Mesendoderm (in vitro differentiated cells): ENCODE measurements around the gene TCP11L1.

Experiments used
- DNase-seq: peaks from one replicate; pipeline ENCODE4 v3.0.0; 2013
- H2AK5ac ChIP-seq: 2 replicates; pipeline ENCODE4 v1.6.1; 2013; ENCODE audit warnings: low read length, inconsistent platforms
- H2BK120ac ChIP-seq: 2 replicates; pipeline ENCODE4 v1.6.1; 2013; ENCODE audit warnings: low read depth, mild to moderate bottlenecking, low read length, moderate library complexity, mixed read lengths
- H2BK15ac ChIP-seq: replicated peaks from 2 replicates; pipeline ENCODE4 v1.6.1; 2013; ENCODE audit warnings: low read depth, mild to moderate bottlenecking, moderate library complexity
- H2BK5ac ChIP-seq: 2 replicates; pipeline ENCODE4 v1.6.1; 2013; ENCODE audit warnings: low read length, inconsistent platforms
- H3K18ac ChIP-seq: 2 replicates; pipeline ENCODE4 v1.6.1; 2013; ENCODE audit warnings: mild to moderate bottlenecking, low read length, mixed read lengths
- H3K23ac ChIP-seq: one replicate; pipeline ENCODE4 v1.6.1; 2013; ENCODE audit warnings: low read length
- H3K27ac ChIP-seq: 2 replicates; pipeline ENCODE4 v1.5.1; 2013; ENCODE audit warnings: low read depth, mild to moderate bottlenecking, inconsistent platforms, low read length, moderate library complexity
- H3K27me3 ChIP-seq: 2 replicates; pipeline ENCODE4 v1.6.1; 2013; ENCODE audit warnings: low read length, control low read depth, mild to moderate bottlenecking, inconsistent platforms; ENCODE audit not compliant: insufficient read depth, poor library complexity
- H3K36me3 ChIP-seq: 2 replicates; pipeline ENCODE4 v1.6.1; 2013; ENCODE audit warnings: low read length, inconsistent platforms; ENCODE audit not compliant: control insufficient read depth, insufficient read depth
- H3K4ac ChIP-seq: one replicate; pipeline ENCODE4 v1.6.1; 2013; ENCODE audit warnings: low read depth, mild to moderate bottlenecking, low read length, moderate library complexity
- H3K4me1 ChIP-seq: 2 replicates; pipeline ENCODE4 v1.6.1; 2013; ENCODE audit warnings: low read depth, low read length, inconsistent platforms; ENCODE audit not compliant: control insufficient read depth
- H3K4me2 ChIP-seq: 2 replicates; pipeline ENCODE4 v1.6.1; 2013; ENCODE audit warnings: low read length
- H3K4me3 ChIP-seq: 2 replicates; pipeline ENCODE4 v1.5.1; 2013; ENCODE audit warnings: mild to moderate bottlenecking, low read length
- H3K56ac ChIP-seq: one replicate; pipeline ENCODE4 v1.6.1; 2013; ENCODE audit warnings: low read length
- H3K79me1 ChIP-seq: 2 replicates; pipeline ENCODE4 v1.6.1; 2013; ENCODE audit warnings: low read length, inconsistent platforms
- H3K79me2 ChIP-seq: 2 replicates; pipeline ENCODE4 v1.6.1; 2013; ENCODE audit warnings: mild to moderate bottlenecking, low read length; ENCODE audit not compliant: control insufficient read depth, insufficient read depth
- H3K9ac ChIP-seq: 2 replicates; pipeline ENCODE4 v1.6.1; 2013; ENCODE audit warnings: low read length, inconsistent platforms
- H4K5ac ChIP-seq: one replicate; pipeline ENCODE4 v1.6.1; 2013; ENCODE audit warnings: low read length
- H4K8ac ChIP-seq: one replicate; pipeline ENCODE4 v1.6.1; 2013; ENCODE audit warnings: low read depth, mild to moderate bottlenecking, control low read depth, low read length, moderate library complexity
- WGBS: extraction: QIAGEN DNeasy Blood & Tissue Kit; methylation state at CpG from one replicate; pipeline ENCODE4 v1.1.7; 2013; ENCODE audit warnings: low lambda C conversion rate, missing lambda C conversion rate; ENCODE audit not compliant: insufficient coverage; ENCODE audit errors: extremely low coverage; 5-methylcytosine and 5-hydroxymethylcytosine counted together

TCP11L1 gene

DNA sequence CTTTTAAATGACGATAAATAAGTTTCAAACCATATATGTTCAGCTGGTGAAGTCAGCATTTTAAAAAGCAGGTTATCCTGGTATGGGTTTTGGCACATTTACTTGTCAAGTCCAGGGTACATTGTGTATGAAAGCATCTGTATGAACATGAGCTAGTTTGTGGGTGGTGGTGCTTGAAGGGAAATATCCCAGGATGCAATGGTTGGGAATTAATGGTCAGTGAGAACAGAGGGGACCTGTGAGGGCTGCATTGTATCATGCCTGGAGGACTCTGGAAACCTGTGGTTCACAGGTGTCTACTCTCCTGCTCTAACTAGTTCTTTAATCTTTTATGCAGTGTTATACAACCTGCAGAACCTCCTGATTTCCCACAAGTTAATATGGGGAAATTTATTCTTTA, 17.9 kb upstream of the TCP11L1 start:
- no CpG with 5 or more reads among the region's 1 CpG for WGBS
- H2BK15ac ChIP-seq = no peak overlapping the region

GRCh38 chr11:33021937-33022336, 17.4 kb upstream of the TCP11L1 start:
- Histone ChIP-seq H2AK5ac (no peak overlapping the region), H3K4me1 (no peaks in the 10 kb centered on the region), H3K79me1 (no peaks in the 10 kb centered on the region), H4K5ac (no peak overlapping the region), H2BK5ac (no peak overlapping the region), H2BK15ac (no peak overlapping the region), H3K23ac (no peak overlapping the region), H2BK120ac (no peak overlapping the region), H3K56ac (no peak overlapping the region), H3K79me2 (no peaks in the 10 kb centered on the region), H3K36me3 (no peaks in the 10 kb centered on the region), H3K4me2 (no peak overlapping the region), H3K4ac (no peak overlapping the region), H3K27ac (no peak overlapping the region), H3K4me3 (no peak overlapping the region), H4K8ac (no peak overlapping the region), H3K27me3 (peaks cover 2% of the 10 kb centered on the region), H3K9ac (no peak overlapping the region), H3K18ac (no peak overlapping the region)
- DNase-seq = no peak
- WGBS = no CpG with 5 or more reads among the region's 1 CpG

More for the DNA sequence above, 17.9 kb upstream of the TCP11L1 start:
- no peak for DNase-seq
- no peak overlapping the region for H4K5ac ChIP-seq
- no peak overlapping the region for H3K4me3 ChIP-seq
- H2BK120ac ChIP-seq = no peak overlapping the region
- no peak overlapping the region for H3K4me2 ChIP-seq
- no peak overlapping the region for H3K18ac ChIP-seq
- H3K27ac ChIP-seq = no peak overlapping the region
- no peak overlapping the region for H3K23ac ChIP-seq
- no peak overlapping the region for H3K4ac ChIP-seq
- H3K79me2 ChIP-seq = no peaks in the 10 kb centered on the region
- no peak overlapping the region for H4K8ac ChIP-seq
- H3K56ac ChIP-seq = no peak overlapping the region
- no peak overlapping the region for H3K9ac ChIP-seq
- no peaks in the 10 kb centered on the region for H3K79me1 ChIP-seq
- no peak overlapping the region for H2AK5ac ChIP-seq
- no peaks in the 10 kb centered on the region for H3K4me1 ChIP-seq
- H3K27me3 ChIP-seq = peaks cover 2% of the 10 kb centered on the region
- H2BK5ac ChIP-seq = no peak overlapping the region
- no peaks in the 10 kb centered on the region for H3K36me3 ChIP-seq

DNA sequence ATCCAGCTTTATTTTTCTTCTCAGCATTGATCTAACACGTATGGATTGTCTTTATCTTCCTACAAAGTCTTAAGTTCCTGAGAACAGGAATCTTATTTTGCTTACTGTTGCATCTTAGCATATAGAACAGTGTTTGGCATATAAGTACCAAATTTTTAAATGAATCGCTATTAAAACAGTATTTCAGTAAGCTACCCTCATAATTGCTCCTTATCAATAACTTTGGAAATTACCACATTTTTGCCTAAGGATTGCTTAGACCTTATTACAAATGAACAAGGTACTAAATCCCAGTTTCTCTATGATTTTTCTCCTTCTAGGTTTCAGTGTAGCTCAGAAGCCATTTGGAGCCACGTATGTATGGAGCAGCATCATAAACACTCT, 14.0 kb upstream of the TCP11L1 start:
- Histone ChIP-seq H4K8ac (no peak overlapping the region), H2AK5ac (no peak overlapping the region), H3K27me3 (peaks cover 2% of the 10 kb centered on the region), H3K23ac (no peak overlapping the region), H3K27ac (no peak overlapping the region), H3K4me2 (no peak overlapping the region), H2BK15ac (no peak overlapping the region), H3K4ac (no peak overlapping the region), H4K5ac (no peak overlapping the region), H3K9ac (no peak overlapping the region), H2BK120ac (no peak overlapping the region), H3K4me1 (no peaks in the 10 kb centered on the region), H3K56ac (no peak overlapping the region), H2BK5ac (no peak overlapping the region), H3K18ac (no peak overlapping the region), H3K79me1 (no peaks in the 10 kb centered on the region), H3K36me3 (no peaks in the 10 kb centered on the region), H3K79me2 (no peaks in the 10 kb centered on the region), H3K4me3 (no peak overlapping the region)
- WGBS = no CpG with 5 or more reads among the region's 3 CpGs
- DNase-seq = no peak

GRCh38 chr11:33027233-33027632, 12.1 kb upstream of the TCP11L1 start:
- Histone ChIP-seq H3K23ac (no peak overlapping the region), H4K5ac (no peak overlapping the region), H2BK120ac (no peak overlapping the region), H4K8ac (no peak overlapping the region), H3K27ac (no peak overlapping the region), H3K9ac (no peak overlapping the region), H3K36me3 (no peaks in the 10 kb centered on the region), H2AK5ac (no peak overlapping the region), H3K18ac (no peak overlapping the region), H3K4me2 (no peak overlapping the region), H3K56ac (no peak overlapping the region), H3K27me3 (no peaks in the 10 kb centered on the region), H3K79me2 (no peaks in the 10 kb centered on the region), H3K4me1 (no peaks in the 10 kb centered on the region), H2BK15ac (no peak overlapping the region), H2BK5ac (no peak overlapping the region), H3K4ac (no peak overlapping the region), H3K79me1 (no peaks in the 10 kb centered on the region), H3K4me3 (no peak overlapping the region)
- no peak for DNase-seq
- WGBS = no CpG with 5 or more reads among the region's 2 CpGs

DNA sequence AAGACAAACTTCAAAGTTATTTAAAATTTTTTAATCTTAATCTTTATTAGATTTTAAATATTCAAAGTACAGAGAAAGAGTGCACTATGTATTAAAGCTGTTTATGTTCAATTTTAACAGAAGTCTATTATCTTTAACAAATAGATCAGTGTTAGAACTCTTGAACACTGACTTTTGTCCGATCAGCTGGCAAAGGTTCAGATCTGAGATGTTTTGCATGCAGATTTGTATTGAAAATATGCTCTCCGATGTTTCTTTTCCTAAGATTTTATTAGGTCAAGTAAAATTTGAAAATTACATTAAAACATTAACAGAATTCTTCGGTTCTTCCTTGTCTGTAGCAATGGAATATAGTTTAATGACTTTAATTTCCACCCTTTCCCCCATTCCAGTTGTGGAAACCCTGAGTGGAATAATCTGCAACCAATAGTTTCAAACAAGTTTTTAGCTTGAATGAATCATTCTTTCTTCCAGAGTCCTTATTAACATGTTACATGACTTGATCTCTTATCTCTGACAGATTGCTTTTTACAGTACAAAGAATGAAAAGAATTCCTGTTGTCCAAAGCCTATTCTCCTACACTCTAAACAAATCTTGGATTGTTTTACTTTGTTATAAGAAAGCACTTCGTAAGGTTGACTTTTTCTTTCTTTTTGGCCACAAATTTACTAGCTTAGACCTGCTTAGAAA, 11.4 kb upstream of the TCP11L1 start:
- Histone ChIP-seq H4K5ac (no peak overlapping the region), H3K4me3 (no peak overlapping the region), H2BK120ac (no peak overlapping the region), H3K79me2 (no peaks in the 10 kb centered on the region), H3K23ac (no peak overlapping the region), H3K18ac (no peak overlapping the region), H2BK15ac (no peak overlapping the region), H3K27ac (no peak overlapping the region), H3K9ac (no peak overlapping the region), H3K36me3 (no peaks in the 10 kb centered on the region), H4K8ac (no peak overlapping the region), H2BK5ac (no peak overlapping the region), H3K4ac (no peak overlapping the region), H3K4me1 (no peaks in the 10 kb centered on the region), H3K56ac (no peak overlapping the region), H2AK5ac (no peak overlapping the region), H3K27me3 (no peaks in the 10 kb centered on the region), H3K4me2 (no peak overlapping the region), H3K79me1 (no peaks in the 10 kb centered on the region)
- DNase-seq = no peak
- no CpG with 5 or more reads among the region's 4 CpGs for WGBS

- no peaks in the 10 kb centered on the region for H3K79me1 ChIP-seq
- no peak overlapping the region for H2AK5ac ChIP-seq
- H3K9ac ChIP-seq = no peak overlapping the region
- no peak overlapping the region for H3K4me2 ChIP-seq
- H2BK120ac ChIP-seq = no peak overlapping the region
- no peak overlapping the region for H3K27ac ChIP-seq
- H3K36me3 ChIP-seq = no peaks in the 10 kb centered on the region
- no peak overlapping the region for H4K8ac ChIP-seq
- no peaks in the 10 kb centered on the region for H3K79me2 ChIP-seq
- DNase-seq = no peak
- H3K4me1 ChIP-seq = no peaks in the 10 kb centered on the region
- no peak overlapping the region for H2BK5ac ChIP-seq
- H3K27me3 ChIP-seq = no peaks in the 10 kb centered on the region
- no peak overlapping the region for H3K56ac ChIP-seq
- H3K4me3 ChIP-seq = no peak overlapping the region
- no peak overlapping the region for H4K5ac ChIP-seq
- H3K4ac ChIP-seq = no peak overlapping the region
- no CpG with 5 or more reads among the region's 2 CpGs for WGBS
- no peak overlapping the region for H3K23ac ChIP-seq
- H2BK15ac ChIP-seq = no peak overlapping the region
- H3K18ac ChIP-seq = no peak overlapping the region
Measured at GRCh38 chr11:33028537-33028914, 10.8 kb upstream of the TCP11L1 start.
